Activated CD4-positive, alpha-beta T cell treated with anti-CD3 and anti-CD28 coated beads, Interleukin-2, amount 10 ng/mL, durations not matched to agents 7 days and 5 days (primary cell): ENCODE data around the gene UTP15. TPM values are rescaled to one million over a fixed set of nuclear protein-coding genes. Genes with fewer than 3 reads are reported as not detected.

Experiments used
- CTCF ChIA-PET: fragments of 350-600 bp; sonication (Branson Sonifier 250); formaldehyde crosslinking; loops from one replicate; lab custom pipeline; 2021; ENCODE audit warnings: antibody characterized with exemption; lab: Charles Lee
- POLR2A ChIA-PET: fragments of 350-600 bp; sonication (Branson Sonifier 250); formaldehyde crosslinking; loops from one replicate; lab custom pipeline; 2021; ENCODE audit warnings: antibody characterized with exemption; lab: Charles Lee
- DNase-seq: peaks from one replicate; pipeline ENCODE4 v3.0.0-alpha.2; 2020
- H3K27ac Mint-ChIP-seq: one replicate; pipeline ENCODE4 v1.8.0; 2021; ENCODE audit warnings: mild to moderate bottlenecking, moderate library complexity, mixed read lengths
- H3K27me3 Mint-ChIP-seq: one replicate; pipeline ENCODE4 v1.8.0; 2021; ENCODE audit warnings: mixed read lengths
- H3K36me3 Mint-ChIP-seq: one replicate; pipeline ENCODE4 v1.8.0; 2021; ENCODE audit warnings: low read depth, mixed read lengths
- H3K4me1 Mint-ChIP-seq: one replicate; pipeline ENCODE4 v1.8.0; 2021; ENCODE audit warnings: mixed read lengths
- H3K4me3 Mint-ChIP-seq: one replicate; pipeline ENCODE4 v1.8.0; 2021; ENCODE audit warnings: mild to moderate bottlenecking, moderate library complexity, mixed read lengths
- H3K9me3 Mint-ChIP-seq: one replicate; pipeline ENCODE4 v1.8.0; 2021; ENCODE audit warnings: mixed read lengths
- total RNA-seq, 2 experiments: library from RNA; stranded (reverse); gene quantifications; one replicate each; pipeline ENCODE4 v1.2.3, GENCODE V29; 2021

The UTP15 gene
- total RNA-seq, 2 experiments from 2014 or later, result 21.2 to 23.7 TPM

- Mint-ChIP-seq H3K36me3 (no peaks in the 10 kb centered on the region), H3K4me1 (no peaks in the 10 kb centered on the region), H3K27me3 (peaks cover 2% of the 10 kb centered on the region), H3K9me3 (no peaks in the 10 kb centered on the region), H3K27ac (no peak overlapping the region), H3K4me3 (no peak overlapping the region)
- POLR2A ChIA-PET, result no interaction called here
- DNase-seq, result no peak
- CTCF ChIA-PET, result interaction anchor here (1.2 to 1.6 kb wide), 2 partner anchors 11 to 205 kb away, joined by 5 to 6 read pairs; no protein-coding TSS in a partner anchor
Observed at GRCh38 chr5:73587923-73588322, 22.4 kb downstream of the UTP15 start.

- Mint-ChIP-seq H3K4me1 (no peaks in the 10 kb centered on the region), H3K36me3 (no peaks in the 10 kb centered on the region), H3K9me3 (no peaks in the 10 kb centered on the region), H3K4me3 (no peak overlapping the region), H3K27ac (no peak overlapping the region), H3K27me3 (peaks cover 2% of the 10 kb centered on the region)
- peak; percentile 77 for DNase-seq
- ChIA-PET CTCF (interaction anchor here (0.7 to 1.7 kb wide), 7 partner anchors 14 to 1055 kb away, joined by 3 to 7 read pairs (median 4); no protein-coding TSS in a partner anchor), POLR2A (no interaction called here)
Observed at GRCh38 chr5:73591102-73591695, 25.7 kb downstream of the UTP15 start.

- Mint-ChIP-seq H3K27ac (no peak overlapping the region), H3K4me3 (no peak overlapping the region), H3K9me3 (no peaks in the 10 kb centered on the region), H3K36me3 (no peaks in the 10 kb centered on the region), H3K4me1 (no peaks in the 10 kb centered on the region), H3K27me3 (peaks cover 2% of the 10 kb centered on the region)
- POLR2A ChIA-PET, result no interaction called here
- no peak for DNase-seq
- CTCF ChIA-PET, result interaction anchor here (0.6 to 1.7 kb wide), 5 partner anchors 11 to 562 kb away, joined by 3 to 7 read pairs (median 3); no protein-coding TSS in a partner anchor
Observed at GRCh38 chr5:73591698-73592501, 26.4 kb downstream of the UTP15 start.

GRCh38 chr5:73592551-73592950 lies 27.0 kb downstream of the UTP15 start:
- ChIA-PET POLR2A (no interaction called here), CTCF (interaction anchor here (0.6 to 0.8 kb wide), 2 partner anchors 11 to 562 kb away, joined by 3 read pairs; no protein-coding TSS in a partner anchor)
- H3K36me3 Mint-ChIP-seq, result no peaks in the 10 kb centered on the region
- DNase-seq, result no peak
- no peaks in the 10 kb centered on the region for H3K9me3 Mint-ChIP-seq
- no peak overlapping the region for H3K4me3 Mint-ChIP-seq
- H3K27ac Mint-ChIP-seq, result no peak overlapping the region
- H3K27me3 Mint-ChIP-seq, result peaks cover 2% of the 10 kb centered on the region
- no peaks in the 10 kb centered on the region for H3K4me1 Mint-ChIP-seq

- Mint-ChIP-seq H3K27ac (no peak overlapping the region), H3K4me3 (no peak overlapping the region), H3K4me1 (no peaks in the 10 kb centered on the region), H3K27me3 (peaks cover 6% of the 10 kb centered on the region), H3K36me3 (no peaks in the 10 kb centered on the region), H3K9me3 (no peaks in the 10 kb centered on the region)
- DNase-seq, result peak; percentile 36
- ChIA-PET POLR2A (no interaction called here), CTCF (no interaction called here)
Observed at GRCh38 chr5:73596705-73597328, 31.3 kb downstream of the UTP15 start.

- no peak overlapping the region for H3K4me3 Mint-ChIP-seq
- H3K27ac Mint-ChIP-seq, result no peak overlapping the region
- no peaks in the 10 kb centered on the region for H3K4me1 Mint-ChIP-seq
- no peaks in the 10 kb centered on the region for H3K36me3 Mint-ChIP-seq
- ChIA-PET POLR2A (no interaction called here), CTCF (no interaction called here)
- no peaks in the 10 kb centered on the region for H3K9me3 Mint-ChIP-seq
- H3K27me3 Mint-ChIP-seq, result peaks cover 6% of the 10 kb centered on the region
- no peak for DNase-seq
Observed at GRCh38 chr5:73599380-73599779, 33.8 kb downstream of the UTP15 start.

- no peaks in the 10 kb centered on the region for H3K36me3 Mint-ChIP-seq
- no peak for DNase-seq
- no peaks in the 10 kb centered on the region for H3K9me3 Mint-ChIP-seq
- ChIA-PET POLR2A (no interaction called here), CTCF (no interaction called here)
- no peak overlapping the region for H3K27ac Mint-ChIP-seq
- H3K4me3 Mint-ChIP-seq, result no peak overlapping the region
- H3K27me3 Mint-ChIP-seq, result peaks cover 11% of the 10 kb centered on the region
- H3K4me1 Mint-ChIP-seq, result no peaks in the 10 kb centered on the region
Observed at GRCh38 chr5:73603998-73604397, 38.5 kb downstream of the UTP15 start.

- Mint-ChIP-seq H3K27ac (no peak overlapping the region), H3K9me3 (no peaks in the 10 kb centered on the region), H3K36me3 (no peaks in the 10 kb centered on the region), H3K4me1 (no peaks in the 10 kb centered on the region), H3K4me3 (no peak overlapping the region), H3K27me3 (peaks cover 14% of the 10 kb centered on the region)
- ChIA-PET POLR2A (no interaction called here), CTCF (interaction anchor here (0.7 kb wide), 1 partner anchor 14 kb away, joined by 3 read pairs; no protein-coding TSS in a partner anchor)
- no peak for DNase-seq
Observed at GRCh38 chr5:73605223-73606087, 39.9 kb downstream of the UTP15 start.

GRCh38 chr5:73606206-73606753 lies 40.7 kb downstream of the UTP15 start:
- Mint-ChIP-seq H3K9me3 (no peaks in the 10 kb centered on the region), H3K27ac (no peak overlapping the region), H3K4me1 (no peaks in the 10 kb centered on the region), H3K4me3 (no peak overlapping the region), H3K27me3 (peaks cover 18% of the 10 kb centered on the region), H3K36me3 (no peaks in the 10 kb centered on the region)
- no peak for DNase-seq
- POLR2A ChIA-PET, result no interaction called here
- CTCF ChIA-PET, result interaction anchor here (0.7 kb wide), 1 partner anchor 13 kb away, joined by 3 read pairs; no protein-coding TSS in a partner anchor

- Mint-ChIP-seq H3K4me1 (no peaks in the 10 kb centered on the region), H3K9me3 (no peaks in the 10 kb centered on the region), H3K36me3 (no peaks in the 10 kb centered on the region), H3K4me3 (no peak overlapping the region), H3K27me3 (peaks cover 16% of the 10 kb centered on the region), H3K27ac (no peak overlapping the region)
- DNase-seq, result no peak
- ChIA-PET POLR2A (no interaction called here), CTCF (no interaction called here)
Observed at GRCh38 chr5:73607228-73607627, 41.7 kb downstream of the UTP15 start.

GRCh38 chr5:73612799-73613198 lies 47.3 kb downstream of the UTP15 start:
- H3K27me3 Mint-ChIP-seq, result peaks cover 18% of the 10 kb centered on the region
- H3K9me3 Mint-ChIP-seq, result no peaks in the 10 kb centered on the region
- no peak for DNase-seq
- no peaks in the 10 kb centered on the region for H3K4me1 Mint-ChIP-seq
- H3K4me3 Mint-ChIP-seq, result no peak overlapping the region
- ChIA-PET CTCF (no interaction called here), POLR2A (no interaction called here)
- no peak overlapping the region for H3K27ac Mint-ChIP-seq
- H3K36me3 Mint-ChIP-seq, result no peaks in the 10 kb centered on the region

GRCh38 chr5:73615085-73615484 lies 49.5 kb downstream of the UTP15 start:
- ChIA-PET POLR2A (no interaction called here), CTCF (no interaction called here)
- Mint-ChIP-seq H3K27ac (no peak overlapping the region), H3K36me3 (no peaks in the 10 kb centered on the region), H3K9me3 (no peaks in the 10 kb centered on the region), H3K4me3 (no peak overlapping the region), H3K27me3 (peaks cover 26% of the 10 kb centered on the region), H3K4me1 (no peaks in the 10 kb centered on the region)
- no peak for DNase-seq
